ENCODE results near the gene RILP.

DNA sequence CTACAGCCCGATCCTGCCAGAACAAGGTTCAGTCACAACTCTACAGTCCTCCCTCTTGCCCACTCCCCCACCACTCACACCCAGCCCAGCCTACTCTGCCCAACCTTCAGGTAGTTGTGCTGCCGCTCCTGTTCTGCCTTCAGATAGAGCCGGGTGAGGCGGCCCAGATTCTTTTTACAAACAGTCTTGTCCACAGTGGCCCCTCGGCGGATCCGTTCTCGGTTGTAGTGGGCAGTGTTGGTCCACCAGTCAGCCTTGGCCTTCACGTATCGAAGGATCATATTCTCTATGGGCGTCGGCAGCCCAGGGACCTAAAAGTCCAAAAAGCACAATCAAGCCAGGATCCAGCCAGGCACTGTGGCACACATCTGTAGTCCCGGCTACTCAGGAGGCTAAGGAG, 26.7 kb upstream of the RILP start:
- TF ChIP-seq, protein P1, sequence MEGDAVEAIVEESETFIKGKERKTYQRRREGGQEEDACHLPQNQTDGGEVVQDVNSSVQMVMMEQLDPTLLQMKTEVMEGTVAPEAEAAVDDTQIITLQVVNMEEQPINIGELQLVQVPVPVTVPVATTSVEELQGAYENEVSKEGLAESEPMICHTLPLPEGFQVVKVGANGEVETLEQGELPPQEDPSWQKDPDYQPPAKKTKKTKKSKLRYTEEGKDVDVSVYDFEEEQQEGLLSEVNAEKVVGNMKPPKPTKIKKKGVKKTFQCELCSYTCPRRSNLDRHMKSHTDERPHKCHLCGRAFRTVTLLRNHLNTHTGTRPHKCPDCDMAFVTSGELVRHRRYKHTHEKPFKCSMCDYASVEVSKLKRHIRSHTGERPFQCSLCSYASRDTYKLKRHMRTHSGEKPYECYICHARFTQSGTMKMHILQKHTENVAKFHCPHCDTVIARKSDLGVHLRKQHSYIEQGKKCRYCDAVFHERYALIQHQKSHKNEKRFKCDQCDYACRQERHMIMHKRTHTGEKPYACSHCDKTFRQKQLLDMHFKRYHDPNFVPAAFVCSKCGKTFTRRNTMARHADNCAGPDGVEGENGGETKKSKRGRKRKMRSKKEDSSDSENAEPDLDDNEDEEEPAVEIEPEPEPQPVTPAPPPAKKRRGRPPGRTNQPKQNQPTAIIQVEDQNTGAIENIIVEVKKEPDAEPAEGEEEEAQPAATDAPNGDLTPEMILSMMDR (IDR thresholded peaks at IDR 0.05 in 2 of 3, conservative IDR thresholded peaks at IDR 0.05 in 1 of 3; ENCODE audit: borderline replicate concordance in 1 of 3, insufficient read depth in 1 of 3, low read depth in 2 of 3, low read length in 2 of 3), result no peak
- TF ChIP-seq EZH2 (IDR thresholded peaks at IDR 0.05) (no peak), POLR2A (IDR thresholded peaks at IDR 0.05; ENCODE audit: borderline replicate concordance, extremely low read depth, insufficient read depth, insufficient read length) (no peak), SIN3A (IDR thresholded peaks at IDR 0.05; ENCODE audit: low read depth) (no peak), EZH2phosphoT487 (IDR thresholded peaks at IDR 0.05; ENCODE audit: borderline replicate concordance) (no peak), SP1 (IDR thresholded peaks at IDR 0.05; ENCODE audit: low read depth) (no peak), JUND (IDR thresholded peaks at IDR 0.05) (no peak), EGR1 (IDR thresholded peaks at IDR 0.05; ENCODE audit: low read depth) (no peak), POLR2AphosphoS5 (IDR thresholded peaks at IDR 0.05; ENCODE audit: low read depth, low read length) (no peak), ELF1 (IDR thresholded peaks at IDR 0.05; ENCODE audit: borderline replicate concordance, low read depth) (no peak)

Data from HCT116 (cell line).